Kidney (tissue), 14 donors: Measurements from ENCODE around the gene SASH1. TPM values are rescaled to one million over a fixed set of nuclear protein-coding genes. Genes with fewer than 3 reads are reported as not detected.

Source experiments
- DNase-seq, 5 donors: peaks; one replicate each; pipeline ENCODE4 v3.0.0-alpha.2; 2013 to 2020
- FAIRE-seq: peaks from 2 replicates; lab custom pipeline; 2012; peaks lifted over from hg19 to GRCh38; lab: Jason Lieb, UNC
- H3K27ac ChIP-seq, 2 donors: one replicate each; pipeline ENCODE4 v1.7.0; 2013; ENCODE audit warnings: low read depth in 2 of 2, low read length in 2 of 2, inconsistent platforms in 1 of 2
- H3K27me3 ChIP-seq: one replicate; pipeline ENCODE4 v1.7.1; 2013; ENCODE audit warnings: low read length, inconsistent platforms; ENCODE audit not compliant: control insufficient read depth, insufficient read depth
- H3K36me3 ChIP-seq, 3 donors: one replicate each; pipeline versions ENCODE4 v1.7.0 to v1.7.1; 2013; ENCODE audit warnings: low read length in 3 of 3, control low read depth in 1 of 3, inconsistent platforms in 1 of 3; ENCODE audit not compliant: insufficient read depth in 3 of 3, control insufficient read depth in 2 of 3
- H3K4me1 ChIP-seq, 3 donors: one replicate each; pipeline versions ENCODE4 v1.7.0 to v1.7.1; 2013; ENCODE audit warnings: low read length in 3 of 3, inconsistent platforms in 1 of 3, low read depth in 1 of 3; ENCODE audit not compliant: control insufficient read depth in 2 of 3, insufficient read depth in 2 of 3
- H3K4me3 ChIP-seq, 3 donors: one replicate each; pipeline versions ENCODE4 v1.7.0 to v1.8.1; 2013; ENCODE audit warnings: low read length in 3 of 3, control low read depth in 1 of 3, inconsistent platforms in 1 of 3
- H3K9ac ChIP-seq, 3 donors: one replicate each; pipeline versions ENCODE4 v1.7.0 to v1.7.1; 2013; ENCODE audit warnings: low read length in 3 of 3, control low read depth in 1 of 3, inconsistent platforms in 1 of 3
- H3K9me3 ChIP-seq, 3 donors: one replicate each; pipeline versions ENCODE4 v1.7.0 to v1.7.1; 2013; ENCODE audit warnings: low read length in 3 of 3, control low read depth in 1 of 3, inconsistent platforms in 1 of 3; ENCODE audit not compliant: control insufficient read depth in 2 of 3, insufficient read depth in 1 of 3
- intact Hi-C: fragments of 100-400 bp; cut with DNase I; formaldehyde crosslinking; loops from one replicate; pipeline ENCODE4 v1.11.1; 2022
- polyA plus RNA-seq: library from polyadenylated mRNA; stranded (reverse); fragments of 350-450 nt; fragmentation: Illumina TruSeq; extraction: RNeasy Lipid Tissue Mini Kit (QIAGEN cat#74804); gene quantifications from one replicate; pipeline ENCODE4 v1.2.3, GENCODE V29; 2014; ENCODE audit warnings: low read depth, low replicate concordance; ENCODE audit not compliant: insufficient read depth
- total RNA-seq: library from RNA; stranded (reverse); fragmentation: NEBNext Ultra II Directional; extraction: Animal tissue kit (Norgen Biotek cat#: 25700); gene quantifications from one replicate; pipeline ENCODE4 v1.2.1, GENCODE V29; 2021
- TF ChIP-seq, protein P1 (sequence below): IDR thresholded peaks from 3 replicates; pipeline ENCODE4 v1.5.1; 2012; ENCODE audit warnings: mild to moderate bottlenecking, moderate library complexity, borderline replicate concordance; ENCODE audit not compliant: insufficient read depth; ENCODE audit errors: extremely low read depth
- donor health status: control.
- donor health status: control.
- donor health status: control.
- donor health status: control.
- donor health status: control.
- donor health status: DM: yes; HTN: yes; CAD: no.
- donor health status: Normal renal cell carcinoma (clear cell type).

Gene SASH1
- total and polyA plus RNA-seq, 2 donors from 2014 or later = 6.2 to 148 TPM

DNA sequence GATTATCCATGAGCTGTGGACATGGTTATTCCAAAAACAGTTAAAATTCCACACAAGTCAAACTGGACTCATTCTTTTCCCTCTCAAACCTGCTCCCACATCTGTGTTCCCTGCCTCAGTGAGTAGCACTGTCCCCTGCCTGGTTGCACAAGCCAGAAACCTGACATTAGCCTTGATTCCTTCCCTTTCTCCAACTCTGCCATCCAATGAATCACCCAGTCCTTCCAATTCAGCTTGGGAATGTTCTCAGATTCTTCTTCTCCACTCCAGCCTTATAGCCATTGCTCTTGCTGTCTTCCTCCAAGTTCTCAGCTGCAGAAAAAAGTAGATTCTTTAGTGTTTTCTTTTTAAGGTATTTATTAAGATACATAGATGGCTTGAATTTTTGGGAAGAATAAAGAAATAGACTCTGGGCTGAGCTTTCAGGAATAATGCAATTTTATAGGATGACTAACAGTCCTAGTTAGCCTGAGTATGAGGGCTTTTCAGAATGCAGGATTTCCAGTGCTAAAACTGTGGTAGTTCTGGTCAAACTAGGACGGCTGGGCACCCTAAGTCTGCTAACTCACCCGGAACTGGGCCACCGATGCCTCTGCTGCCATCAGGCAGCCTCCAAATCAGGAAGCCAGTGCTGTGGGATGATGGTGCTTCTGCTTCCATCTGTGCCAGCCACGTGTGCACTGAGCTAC is 18.2 kb upstream of the SASH1 start:
- Histone ChIP-seq H3K27ac (no peak overlapping the region), H3K27me3 (no peaks in the 10 kb centered on the region), H3K9me3 (no peaks in the 10 kb centered on the region), H3K4me1 (peaks cover 0 to 1% (median 0%) of the 10 kb centered on the region in 3 donors), H3K9ac (no peak overlapping the region), H3K36me3 (no peaks in the 10 kb centered on the region), H3K4me3 (no peak overlapping the region)
- intact Hi-C loops = no loop called here
- TF ChIP-seq, protein P1, sequence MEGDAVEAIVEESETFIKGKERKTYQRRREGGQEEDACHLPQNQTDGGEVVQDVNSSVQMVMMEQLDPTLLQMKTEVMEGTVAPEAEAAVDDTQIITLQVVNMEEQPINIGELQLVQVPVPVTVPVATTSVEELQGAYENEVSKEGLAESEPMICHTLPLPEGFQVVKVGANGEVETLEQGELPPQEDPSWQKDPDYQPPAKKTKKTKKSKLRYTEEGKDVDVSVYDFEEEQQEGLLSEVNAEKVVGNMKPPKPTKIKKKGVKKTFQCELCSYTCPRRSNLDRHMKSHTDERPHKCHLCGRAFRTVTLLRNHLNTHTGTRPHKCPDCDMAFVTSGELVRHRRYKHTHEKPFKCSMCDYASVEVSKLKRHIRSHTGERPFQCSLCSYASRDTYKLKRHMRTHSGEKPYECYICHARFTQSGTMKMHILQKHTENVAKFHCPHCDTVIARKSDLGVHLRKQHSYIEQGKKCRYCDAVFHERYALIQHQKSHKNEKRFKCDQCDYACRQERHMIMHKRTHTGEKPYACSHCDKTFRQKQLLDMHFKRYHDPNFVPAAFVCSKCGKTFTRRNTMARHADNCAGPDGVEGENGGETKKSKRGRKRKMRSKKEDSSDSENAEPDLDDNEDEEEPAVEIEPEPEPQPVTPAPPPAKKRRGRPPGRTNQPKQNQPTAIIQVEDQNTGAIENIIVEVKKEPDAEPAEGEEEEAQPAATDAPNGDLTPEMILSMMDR = no peak
- no peak for FAIRE-seq
- no peak for DNase-seq

DNA sequence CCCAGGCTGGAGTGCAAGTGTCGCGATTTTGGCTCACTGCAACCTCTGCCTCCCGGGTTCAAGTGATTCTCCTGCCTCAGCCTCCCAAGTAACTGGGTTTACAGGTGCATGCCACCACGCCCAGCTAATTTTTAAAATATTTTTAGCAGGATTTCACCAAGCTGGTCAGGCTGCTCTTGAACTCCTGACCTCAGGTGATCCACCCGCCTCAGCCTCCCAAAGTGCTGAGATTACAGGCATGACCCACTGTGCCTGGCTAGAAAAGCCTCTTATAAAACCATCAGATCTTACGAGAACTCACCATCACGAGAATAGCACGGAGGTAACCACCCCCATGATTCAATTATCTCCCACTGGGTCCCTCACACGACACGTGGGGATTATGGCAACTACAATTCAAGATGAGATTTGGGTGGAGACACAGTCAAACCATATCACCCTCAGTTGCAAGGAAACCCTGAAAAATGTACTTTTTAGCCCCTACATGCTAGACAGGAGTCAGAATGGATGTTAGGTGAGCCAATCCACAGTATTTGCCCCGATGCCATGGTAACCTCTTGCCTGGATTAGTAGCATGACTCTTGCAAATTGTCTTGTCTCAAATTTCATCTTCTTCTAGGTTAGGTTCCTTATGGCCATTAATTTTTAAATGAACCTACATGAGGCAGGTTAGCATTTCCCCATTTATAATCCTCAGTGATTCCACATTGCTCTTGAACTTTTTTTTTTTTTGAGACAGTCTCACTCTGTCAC is 17.1 kb upstream of the SASH1 start:
- Histone ChIP-seq H3K27me3 (no peaks in the 10 kb centered on the region), H3K36me3 (no peaks in the 10 kb centered on the region)
- DNase-seq = no peak

DNA sequence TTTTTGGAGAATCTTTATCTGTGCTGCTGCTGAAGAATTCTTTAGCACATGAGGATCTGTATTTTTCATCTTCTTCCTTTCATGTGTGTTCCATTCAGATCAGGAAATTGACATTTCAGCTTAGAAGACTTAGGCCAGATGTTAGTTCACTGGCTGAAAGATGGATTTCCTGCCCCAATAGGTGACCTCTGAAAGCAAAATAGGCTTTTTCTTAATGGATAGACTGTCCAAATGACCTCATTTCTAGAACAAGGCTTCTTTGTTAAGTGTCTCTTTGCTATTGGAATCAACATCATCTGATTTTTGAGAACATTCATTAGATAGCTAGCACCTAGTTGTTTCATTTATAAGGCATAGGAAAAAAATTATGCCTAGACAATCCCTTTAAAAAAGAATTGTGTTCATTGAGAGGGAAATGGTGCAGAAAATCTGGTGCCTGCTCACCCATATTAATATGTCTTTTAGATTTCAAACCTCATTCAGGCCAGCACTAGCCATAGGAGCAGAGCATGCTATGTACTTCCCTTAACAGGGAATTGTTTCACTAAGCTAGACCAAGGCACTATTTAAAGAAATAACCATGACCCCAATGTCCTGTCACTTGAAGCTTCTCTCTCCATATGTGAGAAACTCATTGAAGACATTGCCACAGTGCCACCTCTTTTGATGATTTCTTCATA is 13.6 kb upstream of the SASH1 start:
- Histone ChIP-seq H3K9me3 (no peaks in the 10 kb centered on the region), H3K4me1 (peaks cover 0 to 8% (median 3%) of the 10 kb centered on the region in 3 donors), H3K36me3 (no peaks in the 10 kb centered on the region), H3K4me3 (no peak overlapping the region), H3K27me3 (no peaks in the 10 kb centered on the region), H3K27ac (no peak overlapping the region), H3K9ac (no peak overlapping the region)
- no peak for FAIRE-seq
- TF ChIP-seq, protein P1 = no peak
- no peak for DNase-seq
- intact Hi-C loops = no loop called here

More for the DNA sequence above, 17.1 kb upstream of the SASH1 start:
- Histone ChIP-seq H3K27ac (no peak overlapping the region), H3K4me1 (peaks cover 0 to 8% (median 3%) of the 10 kb centered on the region in 3 donors), H3K9ac (no peak overlapping the region), H3K4me3 (no peak overlapping the region), H3K9me3 (no peaks in the 10 kb centered on the region)
- FAIRE-seq = no peak
- TF ChIP-seq, protein P1 = no peak
- intact Hi-C loops = no loop called here
